Right lobe of liver (tissue), 4 donors: ENCODE measurements around the gene ST8SIA4.

Source experiments
- POLR2A ChIP-seq: fragments of 450-650 bp; IDR thresholded peaks from one replicate; pipeline ENCODE4 v1.6.1; 2017; ENCODE audit warnings: antibody characterized with exemption, mild to moderate bottlenecking
- TF ChIP-seq, protein P1 (sequence below), 4 donors: fragments of 200-600 bp in 3 of 4; fragments of 450-650 bp in 1 of 4; IDR thresholded peaks; one replicate each; pipeline versions ENCODE4 v1.5.1 to v1.8.0; 2016 to 2022; ENCODE audit warnings: antibody characterized with exemption in 4 of 4, mild to moderate bottlenecking in 2 of 4
- donor health status: DM: no; HTN: no; CAD: no.
- donor health status: DM: no; HTN: no; CAD: no.
- donor health status: DM: no; HTN: yes; CAD: no.

GRCh38 chr5:100823812-100824211, 79.3 kb downstream of the ST8SIA4 start:
- TF ChIP-seq, protein P1, sequence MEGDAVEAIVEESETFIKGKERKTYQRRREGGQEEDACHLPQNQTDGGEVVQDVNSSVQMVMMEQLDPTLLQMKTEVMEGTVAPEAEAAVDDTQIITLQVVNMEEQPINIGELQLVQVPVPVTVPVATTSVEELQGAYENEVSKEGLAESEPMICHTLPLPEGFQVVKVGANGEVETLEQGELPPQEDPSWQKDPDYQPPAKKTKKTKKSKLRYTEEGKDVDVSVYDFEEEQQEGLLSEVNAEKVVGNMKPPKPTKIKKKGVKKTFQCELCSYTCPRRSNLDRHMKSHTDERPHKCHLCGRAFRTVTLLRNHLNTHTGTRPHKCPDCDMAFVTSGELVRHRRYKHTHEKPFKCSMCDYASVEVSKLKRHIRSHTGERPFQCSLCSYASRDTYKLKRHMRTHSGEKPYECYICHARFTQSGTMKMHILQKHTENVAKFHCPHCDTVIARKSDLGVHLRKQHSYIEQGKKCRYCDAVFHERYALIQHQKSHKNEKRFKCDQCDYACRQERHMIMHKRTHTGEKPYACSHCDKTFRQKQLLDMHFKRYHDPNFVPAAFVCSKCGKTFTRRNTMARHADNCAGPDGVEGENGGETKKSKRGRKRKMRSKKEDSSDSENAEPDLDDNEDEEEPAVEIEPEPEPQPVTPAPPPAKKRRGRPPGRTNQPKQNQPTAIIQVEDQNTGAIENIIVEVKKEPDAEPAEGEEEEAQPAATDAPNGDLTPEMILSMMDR (IDR thresholded peaks at IDR 0.05) = no peak
- no peak for TF ChIP-seq POLR2A
